H1 (cell line): ENCODE data around the gene GRID2.

ENCODE experiments used
- ATF2 ChIP-seq: IDR thresholded peaks from 2 replicates; pipeline ENCODE4 v1.6.1; 2012; ENCODE audit warnings: low read length, inconsistent platforms
- CEBPB ChIP-seq: IDR thresholded peaks from 2 replicates; pipeline ENCODE4 v1.6.1; 2012; ENCODE audit warnings: low read depth, low read length
- CTCF ChIP-seq, 3 experiments: IDR thresholded peaks; 1 replicate in 2 of 3; 2 replicates in 1 of 3; pipeline versions ENCODE4 v1.5.1 to v1.6.1; 2011; ENCODE audit warnings: low read length in 3 of 3, mild to moderate bottlenecking in 3 of 3, inconsistent platforms in 2 of 3, low read depth in 1 of 3, moderate library complexity in 1 of 3; ENCODE audit not compliant: insufficient read depth in 1 of 3; ENCODE audit errors: control extremely low read depth in 1 of 3
- MAX ChIP-seq: IDR thresholded peaks from 2 replicates; pipeline ENCODE4 v1.6.1; 2012; ENCODE audit warnings: inconsistent platforms
- POLR2A ChIP-seq, 2 experiments: IDR thresholded peaks; 1 replicate in 1 of 2; 2 replicates in 1 of 2; pipeline ENCODE4 v1.6.1; 2011; ENCODE audit warnings: low read depth in 2 of 2, low read length in 2 of 2, mild to moderate bottlenecking in 2 of 2; ENCODE audit errors: control extremely low read depth in 1 of 2
- POLR2AphosphoS5 ChIP-seq: IDR thresholded peaks from 2 replicates; pipeline ENCODE4 v1.6.1; 2011; ENCODE audit warnings: low read depth, low read length
- RBBP5 ChIP-seq: IDR thresholded peaks from 2 replicates; pipeline ENCODE4 v1.7.1; 2012; ENCODE audit warnings: low read depth, mild to moderate bottlenecking, inconsistent platforms, low read length, moderate library complexity, borderline replicate concordance
- SP4 ChIP-seq: IDR thresholded peaks from 2 replicates; pipeline ENCODE4 v1.6.1; 2012; ENCODE audit warnings: low read length, inconsistent platforms
- YY1 ChIP-seq: IDR thresholded peaks from 2 replicates; pipeline ENCODE4 v1.6.1; 2011; ENCODE audit warnings: low read depth, mild to moderate bottlenecking, low read length
- ZNF274 ChIP-seq: IDR thresholded peaks from 2 replicates; pipeline ENCODE4 v1.7.0; 2012; ENCODE audit warnings: low read length, borderline replicate concordance; ENCODE audit errors: extremely low read depth

- no peak for TF ChIP-seq RBBP5
- no peak for TF ChIP-seq POLR2AphosphoS5
- no peak for TF ChIP-seq CTCF (IDR thresholded peaks at IDR 0.05; ENCODE audit: control extremely low read depth in 1 of 3, insufficient read depth in 1 of 3, low read depth in 1 of 3, low read length in 3 of 3)
- no peak for TF ChIP-seq YY1
- TF ChIP-seq MAX, result no peak
- no peak for TF ChIP-seq SP4
- no peak for TF ChIP-seq CEBPB
- TF ChIP-seq ATF2, result no peak
- no peak for TF ChIP-seq POLR2A (IDR thresholded peaks at IDR 0.05; ENCODE audit: control extremely low read depth in 1 of 2, low read depth in 2 of 2, low read length in 2 of 2)
- TF ChIP-seq ZNF274, result no peak
These were observed 812.9 kb downstream of the GRID2 start for GRCh38 chr4:93116624-93117023.
